Measurements from ENCODE around the gene TGIF2.
A peak's percentile ranks its signal among the peaks of the same experiment; 100 is the strongest.

Gene TGIF2

GRCh38 chr20:36565520-36565919, 7.9 kb upstream of the TGIF2 start:
- TF ChIP-seq, protein P1, sequence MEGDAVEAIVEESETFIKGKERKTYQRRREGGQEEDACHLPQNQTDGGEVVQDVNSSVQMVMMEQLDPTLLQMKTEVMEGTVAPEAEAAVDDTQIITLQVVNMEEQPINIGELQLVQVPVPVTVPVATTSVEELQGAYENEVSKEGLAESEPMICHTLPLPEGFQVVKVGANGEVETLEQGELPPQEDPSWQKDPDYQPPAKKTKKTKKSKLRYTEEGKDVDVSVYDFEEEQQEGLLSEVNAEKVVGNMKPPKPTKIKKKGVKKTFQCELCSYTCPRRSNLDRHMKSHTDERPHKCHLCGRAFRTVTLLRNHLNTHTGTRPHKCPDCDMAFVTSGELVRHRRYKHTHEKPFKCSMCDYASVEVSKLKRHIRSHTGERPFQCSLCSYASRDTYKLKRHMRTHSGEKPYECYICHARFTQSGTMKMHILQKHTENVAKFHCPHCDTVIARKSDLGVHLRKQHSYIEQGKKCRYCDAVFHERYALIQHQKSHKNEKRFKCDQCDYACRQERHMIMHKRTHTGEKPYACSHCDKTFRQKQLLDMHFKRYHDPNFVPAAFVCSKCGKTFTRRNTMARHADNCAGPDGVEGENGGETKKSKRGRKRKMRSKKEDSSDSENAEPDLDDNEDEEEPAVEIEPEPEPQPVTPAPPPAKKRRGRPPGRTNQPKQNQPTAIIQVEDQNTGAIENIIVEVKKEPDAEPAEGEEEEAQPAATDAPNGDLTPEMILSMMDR (IDR thresholded peaks at IDR 0.05), result no peak
- Mint-ChIP-seq H3K4me1 (peaks cover 13% of the 10 kb centered on the region), H3K27ac (no peak overlapping the region), H3K36me3 (ENCODE audit: low read depth) (peaks cover 31% of the 10 kb centered on the region), H3K9me3 (peaks cover 26% of the 10 kb centered on the region), H3K27me3 (ENCODE audit: low read depth, poor library complexity) (peaks cover 3% of the 10 kb centered on the region), H3K4me3 (no peak overlapping the region)
- DNase-seq, result no peak

GRCh38 chr20:36569847-36570429, 3.5 kb upstream of the TGIF2 start:
- H3K4me3 Mint-ChIP-seq, result no peak overlapping the region
- no peak for DNase-seq
- no peak overlapping the region for H3K27ac Mint-ChIP-seq
- TF ChIP-seq, protein P1 (IDR thresholded peaks at IDR 0.05), result no peak
- peaks cover 16% of the 10 kb centered on the region for H3K36me3 Mint-ChIP-seq (ENCODE audit: low read depth)
- peaks cover 6% of the 10 kb centered on the region for H3K27me3 Mint-ChIP-seq (ENCODE audit: low read depth, poor library complexity)
- peaks cover 18% of the 10 kb centered on the region for H3K9me3 Mint-ChIP-seq
- H3K4me1 Mint-ChIP-seq, result peaks cover 43% of the 10 kb centered on the region

- DNase-seq, result peak; percentile 50
- Mint-ChIP-seq H3K27ac (peak overlapping the region; percentile 96), H3K36me3 (ENCODE audit: low read depth) (peaks cover 19% of the 10 kb centered on the region), H3K4me1 (peaks cover 60% of the 10 kb centered on the region), H3K9me3 (peaks cover 6% of the 10 kb centered on the region), H3K27me3 (ENCODE audit: low read depth, poor library complexity) (peaks cover 6% of the 10 kb centered on the region), H3K4me3 (peak overlapping the region; percentile 84)
- TF ChIP-seq, protein P1 (IDR thresholded peaks at IDR 0.05), result peak; percentile 6
These were observed 1.6 kb upstream of the TGIF2 start for GRCh38 chr20:36571564-36572504.

- TF ChIP-seq, protein P1 (IDR thresholded peaks at IDR 0.05), result no peak
- Mint-ChIP-seq H3K4me3 (peak overlapping the region; percentile 84), H3K9me3 (no peaks in the 10 kb centered on the region), H3K4me1 (peaks cover 60% of the 10 kb centered on the region), H3K27me3 (ENCODE audit: low read depth, poor library complexity) (peaks cover 6% of the 10 kb centered on the region), H3K27ac (peak overlapping the region; percentile 96), H3K36me3 (ENCODE audit: low read depth) (peaks cover 14% of the 10 kb centered on the region)
- no peak for DNase-seq
These were observed 695 bp upstream of the TGIF2 start for GRCh38 chr20:36572701-36573102.

DNA sequence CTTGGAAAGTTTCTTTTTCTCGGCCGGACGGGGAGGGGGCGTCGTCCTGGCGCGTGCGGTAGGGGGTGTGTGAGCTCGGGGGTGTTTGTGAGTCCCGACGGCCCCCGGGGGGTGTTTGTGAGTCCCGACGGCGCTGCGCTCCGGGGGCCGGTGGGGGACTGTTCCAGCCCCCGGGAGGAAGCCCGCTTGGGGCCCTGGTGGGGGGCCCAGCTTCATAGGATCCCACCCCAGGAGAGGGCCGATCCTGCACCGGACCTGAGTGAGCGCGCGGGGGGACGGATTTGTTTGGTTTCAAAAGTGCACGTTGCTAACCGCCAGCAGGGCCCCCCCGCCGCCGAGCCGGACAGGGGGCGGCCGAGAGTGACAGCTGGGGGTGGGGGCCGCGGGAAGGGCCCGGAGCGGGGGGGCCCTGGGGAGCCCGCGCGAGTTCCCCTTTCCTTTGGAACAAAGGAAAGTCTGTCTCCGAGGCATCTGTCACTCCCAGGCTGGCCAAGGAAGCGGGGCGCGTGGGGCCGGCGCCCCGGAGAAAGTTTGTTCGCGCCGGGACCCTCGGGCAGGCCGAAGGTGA, 485 bp downstream of the TGIF2 start:
- DNase-seq, result no peak
- Mint-ChIP-seq H3K27me3 (ENCODE audit: low read depth, poor library complexity) (peaks cover 6% of the 10 kb centered on the region), H3K4me1 (peaks cover 60% of the 10 kb centered on the region), H3K36me3 (ENCODE audit: low read depth) (peaks cover 20% of the 10 kb centered on the region), H3K9me3 (no peaks in the 10 kb centered on the region), H3K4me3 (peak overlapping the region; percentile 80), H3K27ac (no peak overlapping the region)
- TF ChIP-seq, protein P1 (IDR thresholded peaks at IDR 0.05), result no peak

Data from nephron progenitor cell (in vitro differentiated cells).